ENCODE data around the gene MAPK8IP1. TPM values are rescaled to one million over a fixed set of nuclear protein-coding genes. Genes with fewer than 3 reads are reported as not detected.

The MAPK8IP1 gene
- total and polyA plus RNA-seq, 2 donors (not counting 3 experiments of a cell fraction or from before 2014, with no cell fraction given): 4.1 to 4.8 TPM

DNA sequence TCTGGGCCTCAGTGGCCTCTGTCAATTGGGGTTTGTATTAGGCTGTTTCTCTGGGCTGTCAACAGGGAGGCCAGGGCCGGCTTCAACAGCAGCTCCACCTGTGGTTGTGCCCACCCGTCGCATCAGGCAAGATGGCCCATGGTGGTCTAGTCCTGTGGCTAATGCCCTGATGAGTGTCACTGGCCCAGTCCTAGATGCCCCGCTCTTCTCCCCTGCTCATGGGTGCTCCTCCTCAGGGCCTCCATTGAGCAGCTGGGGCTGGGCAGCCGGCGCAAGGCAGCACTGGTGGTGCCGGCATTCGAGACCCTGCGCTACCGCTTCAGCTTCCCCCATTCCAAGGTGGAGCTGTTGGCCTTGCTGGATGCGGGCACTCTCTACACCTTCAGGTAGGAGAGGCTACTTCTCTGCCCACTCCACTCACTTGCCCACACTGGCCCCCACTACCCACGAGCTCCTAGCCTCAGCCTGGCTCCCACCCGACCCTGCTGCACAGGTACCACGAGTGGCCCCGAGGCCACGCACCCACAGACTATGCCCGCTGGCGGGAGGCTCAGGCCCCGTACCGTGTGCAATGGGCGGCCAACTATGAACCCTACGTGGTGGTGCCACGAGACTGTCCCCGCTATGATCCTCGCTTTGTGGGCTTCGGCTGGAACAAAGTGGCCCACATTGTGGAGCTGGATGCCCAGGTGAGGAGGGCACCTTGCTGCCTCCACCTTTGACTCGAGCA lies 42.4 kb downstream of the MAPK8IP1 start:
- Histone ChIP-seq H3K4me2 (ENCODE audit: insufficient read depth, low read length) (no peak overlapping the region), H4K20me1 (replicated peaks; ENCODE audit: control insufficient read depth, extremely low read depth, insufficient read depth, low read length) (no peaks in the 10 kb centered on the region), H3K9me1 (replicated peaks; ENCODE audit: control insufficient read depth, extremely low read depth, insufficient read depth, low read length) (no peaks in the 10 kb centered on the region), H3K36me3 (ENCODE audit: control insufficient read depth in 2 of 2, extremely low read depth in 1 of 2, insufficient read depth in 2 of 2, low read length in 2 of 2) (peaks cover 0 to 6% of the 10 kb centered on the region in 2 experiments), H3K4me3 (replicated peaks in 1 of 3; ENCODE audit: insufficient read depth in 1 of 3, low read depth in 1 of 3, low read length in 3 of 3) (no peak overlapping the region), H3K27me3 (ENCODE audit: control insufficient read depth in 2 of 2, insufficient read depth in 2 of 2, low read length in 2 of 2) (peaks cover 9 to 14% of the 10 kb centered on the region in 2 experiments), H3K9me3 (replicated peaks; ENCODE audit: control insufficient read depth, insufficient read depth, low read length) (no peaks in the 10 kb centered on the region), H2AFZ (ENCODE audit: low read depth, low read length) (no peak overlapping the region), H3K9ac (replicated peaks; ENCODE audit: extremely low read depth, insufficient read depth, low read length) (no peak overlapping the region), H3K79me2 (ENCODE audit: control insufficient read depth, insufficient read depth, low read length) (no peaks in the 10 kb centered on the region), H3K4me1 (ENCODE audit: control insufficient read depth, extremely low read depth, insufficient read depth, low read length) (no peaks in the 10 kb centered on the region), H3K27ac (ENCODE audit: insufficient read depth, low read depth, low read length) (no peak overlapping the region)
- CTCF ChIA-PET: no interaction called here
- POLR2A ChIA-PET: no interaction called here
- FAIRE-seq (no peak), DNase-seq (ENCODE audit: low read depth, low spot score) (no peak)
- dilution Hi-C loops (cut with MboI; ENCODE audit: extremely low pct_ligation_motif_present, low sequenced_read_pairs) (no loop called here), intact Hi-C loops (cut with micrococcal nuclease) (no loop called here)
- no TSS peak for BruUV-seq (replicated peaks)
- TF ChIP-seq, protein P1, sequence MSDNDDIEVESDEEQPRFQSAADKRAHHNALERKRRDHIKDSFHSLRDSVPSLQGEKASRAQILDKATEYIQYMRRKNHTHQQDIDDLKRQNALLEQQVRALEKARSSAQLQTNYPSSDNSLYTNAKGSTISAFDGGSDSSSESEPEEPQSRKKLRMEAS (IDR thresholded peaks at IDR 0.05; ENCODE audit: insufficient read depth, insufficient read length): no peak
- TF ChIP-seq JUN (IDR thresholded peaks at IDR 0.05; ENCODE audit: borderline replicate concordance, insufficient read depth, insufficient read length, low read depth) (no peak), MYC (IDR thresholded peaks at IDR 0.05; ENCODE audit: low read depth, low read length) (no peak), GATA2 (IDR thresholded peaks at IDR 0.05; ENCODE audit: insufficient read depth, insufficient read length, low read depth, low read length) (no peak), POLR2A (IDR thresholded peaks at IDR 0.05; ENCODE audit: low read depth, low read length) (no peak), POLR2AphosphoS5 (IDR thresholded peaks at IDR 0.05; ENCODE audit: insufficient read depth, low read depth, low read length) (no peak)
- TF ChIP-seq, protein P2, sequence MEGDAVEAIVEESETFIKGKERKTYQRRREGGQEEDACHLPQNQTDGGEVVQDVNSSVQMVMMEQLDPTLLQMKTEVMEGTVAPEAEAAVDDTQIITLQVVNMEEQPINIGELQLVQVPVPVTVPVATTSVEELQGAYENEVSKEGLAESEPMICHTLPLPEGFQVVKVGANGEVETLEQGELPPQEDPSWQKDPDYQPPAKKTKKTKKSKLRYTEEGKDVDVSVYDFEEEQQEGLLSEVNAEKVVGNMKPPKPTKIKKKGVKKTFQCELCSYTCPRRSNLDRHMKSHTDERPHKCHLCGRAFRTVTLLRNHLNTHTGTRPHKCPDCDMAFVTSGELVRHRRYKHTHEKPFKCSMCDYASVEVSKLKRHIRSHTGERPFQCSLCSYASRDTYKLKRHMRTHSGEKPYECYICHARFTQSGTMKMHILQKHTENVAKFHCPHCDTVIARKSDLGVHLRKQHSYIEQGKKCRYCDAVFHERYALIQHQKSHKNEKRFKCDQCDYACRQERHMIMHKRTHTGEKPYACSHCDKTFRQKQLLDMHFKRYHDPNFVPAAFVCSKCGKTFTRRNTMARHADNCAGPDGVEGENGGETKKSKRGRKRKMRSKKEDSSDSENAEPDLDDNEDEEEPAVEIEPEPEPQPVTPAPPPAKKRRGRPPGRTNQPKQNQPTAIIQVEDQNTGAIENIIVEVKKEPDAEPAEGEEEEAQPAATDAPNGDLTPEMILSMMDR (IDR thresholded peaks at IDR 0.05; ENCODE audit: extremely low read depth in 1 of 2, insufficient read depth in 1 of 2, low read depth in 1 of 2, low read length in 2 of 2): no peak
